ENCODE results near the gene TMEM198. TPM values are rescaled to one million over a fixed set of nuclear protein-coding genes. Genes with fewer than 3 reads are reported as not detected.

Gene TMEM198
- total and polyA plus RNA-seq, 4 donors = 1.3 to 7.1 (median 4.3) TPM

GRCh38 chr2:219567131-219567530, 23.3 kb downstream of the TMEM198 start:
- ATAC-seq (ENCODE audit: insufficient read depth, low FRiP score) = no peak
- Histone ChIP-seq H3K27me3 (ENCODE audit: control insufficient read depth in 3 of 3, insufficient read depth in 3 of 3, low read length in 2 of 3) (no peaks in the 10 kb centered on the region), H3K4me3 (no peak overlapping the region), H3K36me3 (ENCODE audit: control insufficient read depth in 4 of 4, insufficient read depth in 4 of 4, low read length in 4 of 4) (peaks cover 0 to 49% (median 26%) of the 10 kb centered on the region in 4 donors), H3K4me1 (ENCODE audit: control insufficient read depth in 5 of 5, insufficient read depth in 5 of 5, low read length in 5 of 5) (peaks cover 0 to 24% (median 11%) of the 10 kb centered on the region in 5 donors), H3K27ac (ENCODE audit: low read depth in 1 of 2, low read length in 1 of 2) (no peak overlapping the region), H3K9me3 (ENCODE audit: control insufficient read depth in 4 of 4, insufficient read depth in 3 of 4, low read length in 3 of 4) (no peaks in the 10 kb centered on the region), H3K9ac (ENCODE audit: insufficient read depth in 1 of 2, low read length in 2 of 2) (no peak overlapping the region)
- no peak for TF ChIP-seq CTCF (IDR thresholded peaks at IDR 0.05; ENCODE audit: control extremely low read depth, extremely low read depth)
- no peak for DNase-seq
- 96 to 98% methylated on average over 18 of the region's 18 CpGs for WGBS, 2 donors

GRCh38 chr2:219567791-219568361, 24.0 kb downstream of the TMEM198 start:
- no peak for TF ChIP-seq CTCF (IDR thresholded peaks at IDR 0.05; ENCODE audit: control extremely low read depth, extremely low read depth)
- Histone ChIP-seq H3K9ac (ENCODE audit: insufficient read depth in 1 of 2, low read length in 2 of 2) (no peak overlapping the region), H3K9me3 (ENCODE audit: control insufficient read depth in 4 of 4, insufficient read depth in 3 of 4, low read length in 3 of 4) (no peaks in the 10 kb centered on the region), H3K36me3 (ENCODE audit: control insufficient read depth in 4 of 4, insufficient read depth in 4 of 4, low read length in 4 of 4) (peaks cover 0 to 43% (median 23%) of the 10 kb centered on the region in 4 donors), H3K4me3 (no peak overlapping the region), H3K4me1 (ENCODE audit: control insufficient read depth in 5 of 5, insufficient read depth in 5 of 5, low read length in 5 of 5) (peaks cover 0 to 16% (median 11%) of the 10 kb centered on the region in 5 donors), H3K27me3 (ENCODE audit: control insufficient read depth in 3 of 3, insufficient read depth in 3 of 3, low read length in 2 of 3) (no peaks in the 10 kb centered on the region), H3K27ac (ENCODE audit: low read depth in 1 of 2, low read length in 1 of 2) (no peak overlapping the region)
- WGBS, 2 donors = 90 to 94% methylated on average over 35 of the region's 35 CpGs
- DNase-seq (no peak), ATAC-seq (ENCODE audit: insufficient read depth, low FRiP score) (no peak)

- H3K27me3 ChIP-seq (ENCODE audit: control insufficient read depth in 3 of 3, insufficient read depth in 3 of 3, low read length in 2 of 3) = no peaks in the 10 kb centered on the region
- H3K36me3 ChIP-seq (ENCODE audit: control insufficient read depth in 4 of 4, insufficient read depth in 4 of 4, low read length in 4 of 4) = peaks cover 0 to 35% (median 20%) of the 10 kb centered on the region in 4 donors
- no peak overlapping the region for H3K27ac ChIP-seq (ENCODE audit: low read depth in 1 of 2, low read length in 1 of 2)
- no peak for TF ChIP-seq CTCF (IDR thresholded peaks at IDR 0.05; ENCODE audit: control extremely low read depth, extremely low read depth)
- DNase-seq (no peak), ATAC-seq (ENCODE audit: insufficient read depth, low FRiP score) (no peak)
- 94 to 97% methylated on average over 6 of the region's 6 CpGs for WGBS, 2 donors
- no peak overlapping the region for H3K4me3 ChIP-seq
- no peak overlapping the region for H3K9ac ChIP-seq (ENCODE audit: insufficient read depth in 1 of 2, low read length in 2 of 2)
- H3K4me1 ChIP-seq (ENCODE audit: control insufficient read depth in 5 of 5, insufficient read depth in 5 of 5, low read length in 5 of 5) = peaks cover 0 to 16% (median 11%) of the 10 kb centered on the region in 5 donors
- no peaks in the 10 kb centered on the region for H3K9me3 ChIP-seq (ENCODE audit: control insufficient read depth in 4 of 4, insufficient read depth in 3 of 4, low read length in 3 of 4)
Observed at GRCh38 chr2:219569041-219569440, 25.2 kb downstream of the TMEM198 start.

GRCh38 chr2:219569635-219570034, 25.8 kb downstream of the TMEM198 start:
- DNase-seq (no peak), ATAC-seq (ENCODE audit: insufficient read depth, low FRiP score) (no peak)
- H3K4me1 ChIP-seq (ENCODE audit: control insufficient read depth in 5 of 5, insufficient read depth in 5 of 5, low read length in 5 of 5) = peaks cover 0 to 16% (median 11%) of the 10 kb centered on the region in 5 donors
- WGBS, 2 donors = 86 to 93% methylated on average over 6 of the region's 6 CpGs
- no peak for TF ChIP-seq CTCF (IDR thresholded peaks at IDR 0.05; ENCODE audit: control extremely low read depth, extremely low read depth)
- H3K27me3 ChIP-seq (ENCODE audit: control insufficient read depth in 3 of 3, insufficient read depth in 3 of 3, low read length in 2 of 3) = no peaks in the 10 kb centered on the region
- H3K36me3 ChIP-seq (ENCODE audit: control insufficient read depth in 4 of 4, insufficient read depth in 4 of 4, low read length in 4 of 4) = peaks cover 0 to 32% (median 18%) of the 10 kb centered on the region in 4 donors
- H3K4me3 ChIP-seq = no peak overlapping the region
- H3K9me3 ChIP-seq (ENCODE audit: control insufficient read depth in 4 of 4, insufficient read depth in 3 of 4, low read length in 3 of 4) = no peaks in the 10 kb centered on the region
- H3K9ac ChIP-seq (ENCODE audit: insufficient read depth in 1 of 2, low read length in 2 of 2) = no peak overlapping the region
- H3K27ac ChIP-seq (ENCODE audit: low read depth in 1 of 2, low read length in 1 of 2) = no peak overlapping the region

All from lung (tissue), 12 donors.